ENCODE measurements around the gene GRM4.

GRM4 gene

DNA sequence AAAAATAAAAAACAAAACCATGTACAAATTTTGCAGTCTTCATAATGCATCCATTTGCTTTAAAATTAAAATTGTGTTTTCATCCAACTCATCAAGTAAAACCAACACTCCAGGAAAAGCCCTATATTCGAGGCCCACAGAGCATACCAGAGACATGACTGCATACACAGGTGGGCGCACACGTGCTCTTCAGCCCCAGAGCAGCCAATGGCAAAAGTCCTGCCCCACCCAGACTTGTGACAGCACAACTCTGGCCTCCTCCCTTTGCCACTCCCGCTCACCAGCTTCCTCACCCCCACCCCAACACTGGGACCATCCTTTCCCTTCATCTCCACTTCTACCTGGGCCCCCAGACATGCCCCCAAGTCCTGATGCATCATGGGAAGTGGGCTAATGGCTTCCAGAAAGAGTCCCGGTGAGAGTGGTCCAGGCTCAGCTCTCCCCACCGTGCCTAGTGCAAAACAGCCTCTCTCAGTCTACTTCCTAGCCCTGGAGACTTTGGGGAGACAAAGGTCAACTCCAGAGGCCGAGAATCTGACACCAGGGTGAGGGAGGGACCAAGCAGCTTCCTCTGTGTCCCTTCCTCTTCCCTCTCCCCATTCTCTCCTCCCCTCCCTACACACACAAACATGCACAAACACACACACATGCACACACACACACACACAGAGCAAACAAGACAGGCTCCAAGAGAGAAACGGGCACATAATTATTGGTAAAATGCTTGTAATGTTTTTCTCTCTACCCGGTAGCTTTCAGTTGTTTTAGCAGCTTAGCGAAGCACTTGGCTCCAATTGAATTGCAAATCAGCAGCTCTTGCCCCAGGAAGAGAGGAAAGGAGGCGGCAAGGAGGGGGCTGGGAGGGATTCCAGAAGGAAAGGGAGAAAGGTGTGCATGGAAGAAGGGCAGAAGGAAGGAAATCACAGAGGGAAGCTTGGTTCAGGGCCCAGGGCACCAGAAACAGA, 14.3 kb downstream of the GRM4 start:
- TF ChIP-seq, protein P1, sequence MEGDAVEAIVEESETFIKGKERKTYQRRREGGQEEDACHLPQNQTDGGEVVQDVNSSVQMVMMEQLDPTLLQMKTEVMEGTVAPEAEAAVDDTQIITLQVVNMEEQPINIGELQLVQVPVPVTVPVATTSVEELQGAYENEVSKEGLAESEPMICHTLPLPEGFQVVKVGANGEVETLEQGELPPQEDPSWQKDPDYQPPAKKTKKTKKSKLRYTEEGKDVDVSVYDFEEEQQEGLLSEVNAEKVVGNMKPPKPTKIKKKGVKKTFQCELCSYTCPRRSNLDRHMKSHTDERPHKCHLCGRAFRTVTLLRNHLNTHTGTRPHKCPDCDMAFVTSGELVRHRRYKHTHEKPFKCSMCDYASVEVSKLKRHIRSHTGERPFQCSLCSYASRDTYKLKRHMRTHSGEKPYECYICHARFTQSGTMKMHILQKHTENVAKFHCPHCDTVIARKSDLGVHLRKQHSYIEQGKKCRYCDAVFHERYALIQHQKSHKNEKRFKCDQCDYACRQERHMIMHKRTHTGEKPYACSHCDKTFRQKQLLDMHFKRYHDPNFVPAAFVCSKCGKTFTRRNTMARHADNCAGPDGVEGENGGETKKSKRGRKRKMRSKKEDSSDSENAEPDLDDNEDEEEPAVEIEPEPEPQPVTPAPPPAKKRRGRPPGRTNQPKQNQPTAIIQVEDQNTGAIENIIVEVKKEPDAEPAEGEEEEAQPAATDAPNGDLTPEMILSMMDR (IDR thresholded peaks at IDR 0.05; ENCODE audit: low read depth, low read length) = no peak
- H3K4me3 ChIP-seq (replicated peaks in 1 of 2; ENCODE audit: low read depth in 2 of 2, low read length in 2 of 2) = no peak overlapping the region
- no peak for DNase-seq (ENCODE audit: low read depth in 2 of 2)

DNA sequence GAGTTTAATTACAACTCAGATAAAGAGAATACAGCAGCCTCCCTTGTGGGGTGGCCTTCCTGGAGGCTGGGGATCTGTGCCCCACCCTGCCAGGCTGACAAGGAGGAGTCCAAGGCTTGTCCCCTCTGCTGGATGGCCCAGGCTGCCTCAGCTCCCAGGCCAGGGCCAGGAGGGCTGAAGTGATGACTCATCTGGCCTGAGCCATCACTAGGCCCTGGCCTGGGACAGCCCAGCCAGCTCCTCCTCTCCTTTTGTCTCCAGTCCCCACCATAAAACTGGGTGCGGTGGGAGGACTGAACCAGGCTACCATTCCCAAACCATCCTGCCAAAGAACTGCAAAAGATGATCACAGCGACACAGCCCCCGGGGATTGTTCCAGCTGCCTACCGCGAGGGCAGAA, 15.0 kb downstream of the GRM4 start:
- H3K4me3 ChIP-seq (replicated peaks in 1 of 2; ENCODE audit: low read depth in 2 of 2, low read length in 2 of 2) = no peak overlapping the region
- no peak for DNase-seq (ENCODE audit: low read depth in 2 of 2)
- TF ChIP-seq, protein P1 (IDR thresholded peaks at IDR 0.05; ENCODE audit: low read depth, low read length) = no peak

DNA sequence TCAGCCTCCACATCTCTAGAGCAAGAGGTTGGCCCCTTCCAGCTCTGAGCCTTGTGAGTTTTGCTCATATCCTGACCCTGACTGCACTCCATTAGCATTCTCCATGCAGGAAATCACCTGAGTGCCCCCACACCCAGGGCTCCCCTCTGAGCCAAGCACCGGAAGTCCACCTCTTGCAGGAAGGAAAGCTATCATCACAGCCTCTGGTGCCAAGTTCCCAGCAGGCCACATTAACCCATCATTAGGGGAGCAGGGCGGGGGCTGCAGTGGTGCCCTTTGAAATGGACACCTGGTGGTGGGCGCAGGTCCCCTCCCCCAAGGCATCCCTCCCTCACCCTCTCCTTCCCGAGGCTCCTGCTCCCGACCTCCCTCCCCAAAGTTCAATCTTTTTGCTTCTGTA, 16.1 kb downstream of the GRM4 start:
- TF ChIP-seq, protein P1 (IDR thresholded peaks at IDR 0.05; ENCODE audit: low read depth, low read length) = no peak
- no peak for DNase-seq (ENCODE audit: low read depth in 2 of 2)
- no peak overlapping the region for H3K4me3 ChIP-seq (replicated peaks in 1 of 2; ENCODE audit: low read depth in 2 of 2, low read length in 2 of 2)

DNA sequence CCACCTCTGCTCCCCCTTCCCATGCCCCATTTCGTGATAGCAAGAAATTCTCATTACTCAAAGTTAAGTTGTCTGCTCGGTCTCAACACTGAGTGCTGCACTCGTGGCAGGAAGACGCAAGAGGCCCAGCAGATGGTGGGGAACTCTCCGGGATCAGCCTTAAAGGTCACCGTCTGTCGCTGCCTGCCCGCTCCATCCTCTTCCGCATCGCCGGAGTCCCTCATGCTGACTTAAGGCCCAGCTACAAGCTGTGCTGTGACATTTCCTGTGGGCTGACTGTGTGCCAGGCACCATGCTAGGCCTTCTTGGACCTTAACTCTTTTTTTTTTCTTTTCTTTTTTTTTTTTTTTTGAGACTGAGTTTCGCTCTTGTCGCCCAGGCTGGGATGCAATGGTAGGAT, 17.8 kb downstream of the GRM4 start:
- TF ChIP-seq, protein P1 (IDR thresholded peaks at IDR 0.05; ENCODE audit: low read depth, low read length) = no peak
- DNase-seq (ENCODE audit: low read depth in 2 of 2) = no peak
- H3K4me3 ChIP-seq (replicated peaks in 1 of 2; ENCODE audit: low read depth in 2 of 2, low read length in 2 of 2) = no peak overlapping the region

DNA sequence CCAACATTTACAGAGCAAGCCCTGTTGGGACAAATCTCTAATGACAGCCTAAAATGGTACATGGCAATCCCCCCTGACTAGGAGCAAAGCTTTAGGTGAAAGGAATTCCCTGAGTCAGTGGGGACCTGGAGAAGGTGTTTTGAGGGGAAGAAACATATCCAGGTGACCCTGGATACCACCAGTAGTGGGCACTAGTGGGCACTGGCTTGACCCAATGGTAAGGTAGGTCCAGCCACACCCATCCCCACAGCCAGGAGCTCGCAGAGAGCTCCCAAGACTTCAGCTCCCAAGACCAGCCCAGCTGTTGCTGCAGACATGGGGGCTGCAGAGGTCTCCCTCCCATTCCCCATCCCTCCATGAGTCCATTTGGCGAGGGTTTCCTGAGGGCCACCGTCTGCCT, 19.5 kb downstream of the GRM4 start:
- TF ChIP-seq, protein P1 (IDR thresholded peaks at IDR 0.05; ENCODE audit: low read depth, low read length) = no peak
- no peak overlapping the region for H3K4me3 ChIP-seq (replicated peaks in 1 of 2; ENCODE audit: low read depth in 2 of 2, low read length in 2 of 2)
- DNase-seq (ENCODE audit: low read depth in 2 of 2) = no peak

DNA sequence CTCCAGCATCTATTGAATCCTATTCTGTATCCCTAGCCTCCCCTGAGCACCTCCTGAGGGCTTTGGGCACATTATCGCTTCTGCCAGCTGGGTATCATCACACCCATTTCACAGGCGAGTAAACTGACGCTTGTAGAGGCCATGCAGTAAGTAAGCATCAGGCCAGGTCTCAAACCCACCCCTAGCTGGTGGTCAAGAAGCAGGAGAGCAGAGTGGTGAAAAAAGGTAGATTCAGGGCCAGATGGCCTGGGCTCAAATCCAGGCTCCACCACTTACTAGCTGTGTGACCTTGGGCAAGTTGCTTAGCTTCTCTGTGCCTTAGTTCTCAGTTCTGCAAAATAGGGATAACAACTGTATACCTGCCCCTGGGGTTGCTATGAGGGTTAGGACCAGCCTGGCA, 19.9 kb downstream of the GRM4 start:
- TF ChIP-seq, protein P1 (IDR thresholded peaks at IDR 0.05; ENCODE audit: low read depth, low read length) = no peak
- no peak for DNase-seq (ENCODE audit: low read depth in 2 of 2)
- H3K4me3 ChIP-seq (replicated peaks in 1 of 2; ENCODE audit: low read depth in 2 of 2, low read length in 2 of 2) = no peak overlapping the region

Data from cardiac fibroblast (primary cell).